DMS153 (cell line): ENCODE results near the gene FBLN1.
A peak's percentile ranks its signal among the peaks of the same experiment; 100 is the strongest.
"Not testable (repeated sequence)": the region's sequence is repeated elsewhere in the genome, so short reads cannot be mapped to it uniquely, and the experiment has no call there.

Experiments
- DNase-seq: peaks from one replicate; lab custom pipeline; 2025; lab: John Stamatoyannopoulos, UW

Gene FBLN1

GRCh38 chr22:45548991-45549761, 46.5 kb downstream of the FBLN1 start:
- DNase-seq = no peak

- no peak for DNase-seq
Measured at GRCh38 chr22:45549762-45550378, 47.2 kb downstream of the FBLN1 start.

GRCh38 chr22:45550416-45550815, 47.7 kb downstream of the FBLN1 start:
- DNase-seq = no peak

DNA sequence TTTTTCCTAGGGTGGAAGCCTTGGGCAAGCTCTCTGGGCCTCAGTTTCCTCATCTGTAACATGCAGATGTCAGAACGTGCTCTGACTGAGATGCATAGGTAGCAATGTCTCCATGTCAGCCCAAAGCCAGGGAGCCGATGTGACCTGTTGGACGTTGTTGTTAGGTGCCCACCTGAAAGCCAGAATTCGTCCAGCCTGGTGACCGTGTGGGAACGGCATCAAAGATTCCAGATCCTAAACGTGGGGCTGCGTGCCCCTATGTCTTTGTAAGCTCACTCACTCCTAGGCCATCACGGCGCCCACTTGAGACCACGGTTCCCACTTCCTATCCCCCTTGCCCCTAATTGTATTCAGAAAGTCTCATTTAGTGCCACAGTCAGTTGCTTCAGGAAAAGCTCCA, 48.2 kb downstream of the FBLN1 start:
- no peak for DNase-seq

DNA sequence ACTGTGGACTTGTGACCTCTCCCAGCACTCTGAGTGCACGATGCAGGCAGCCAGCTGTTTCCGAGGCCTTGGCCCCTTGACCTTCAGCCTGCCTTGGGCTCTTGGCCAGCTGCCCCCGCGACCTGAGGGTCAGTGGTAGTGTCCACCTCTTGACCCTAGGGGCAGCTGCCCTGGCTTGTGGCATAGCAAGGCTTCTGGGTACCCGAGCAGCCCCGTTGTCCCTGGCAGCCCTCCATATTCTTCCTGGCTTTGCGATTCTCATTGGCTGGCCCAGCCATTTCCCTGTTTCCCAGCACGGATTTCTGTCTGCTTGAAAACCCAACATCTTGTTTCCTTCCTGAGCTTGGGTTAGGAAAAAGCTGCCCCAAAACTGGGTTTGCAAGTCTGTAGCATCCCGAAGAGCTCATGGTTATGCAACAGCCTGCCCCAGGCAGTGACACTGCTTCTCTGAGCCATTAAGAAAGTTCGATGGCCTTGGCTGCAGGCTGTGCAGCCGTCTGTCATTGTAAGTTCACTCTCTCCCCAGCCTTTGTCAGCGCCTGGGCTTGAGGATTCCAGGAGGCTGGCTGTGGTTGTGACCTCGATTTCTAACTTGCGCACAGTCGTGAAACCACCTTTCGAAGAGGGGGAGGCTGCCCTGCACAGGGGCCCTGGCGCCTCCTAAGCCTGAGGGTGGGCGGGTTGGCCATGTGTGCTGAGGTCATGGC, 48.8 kb downstream of the FBLN1 start:
- no peak for DNase-seq

DNA sequence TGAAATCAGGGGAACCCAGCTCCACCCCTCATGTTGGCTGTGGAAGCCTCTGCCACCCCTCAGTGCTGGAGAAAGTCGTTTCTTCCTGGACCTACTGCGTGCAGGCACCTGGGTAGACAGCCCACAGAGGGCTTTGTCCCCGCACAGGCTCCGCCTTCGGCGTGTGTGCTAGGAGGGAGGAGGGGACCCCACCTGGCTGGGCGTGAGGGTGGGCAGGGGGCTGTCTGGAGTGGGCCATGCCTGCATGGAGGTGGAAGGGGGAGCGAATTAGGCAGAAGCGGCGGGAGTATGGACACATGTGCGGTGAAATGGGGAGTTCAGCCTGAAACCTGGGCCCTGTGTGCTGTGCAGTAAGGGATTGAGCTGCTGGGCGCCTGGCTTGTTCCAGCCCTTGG, 49.3 kb downstream of the FBLN1 start:
- DNase-seq = no peak

GRCh38 chr22:45552580-45553350, 50.1 kb downstream of the FBLN1 start:
- DNase-seq = no peak

- DNase-seq = peak; percentile 82
Measured at GRCh38 chr22:45553351-45554039, 50.8 kb downstream of the FBLN1 start.

DNA sequence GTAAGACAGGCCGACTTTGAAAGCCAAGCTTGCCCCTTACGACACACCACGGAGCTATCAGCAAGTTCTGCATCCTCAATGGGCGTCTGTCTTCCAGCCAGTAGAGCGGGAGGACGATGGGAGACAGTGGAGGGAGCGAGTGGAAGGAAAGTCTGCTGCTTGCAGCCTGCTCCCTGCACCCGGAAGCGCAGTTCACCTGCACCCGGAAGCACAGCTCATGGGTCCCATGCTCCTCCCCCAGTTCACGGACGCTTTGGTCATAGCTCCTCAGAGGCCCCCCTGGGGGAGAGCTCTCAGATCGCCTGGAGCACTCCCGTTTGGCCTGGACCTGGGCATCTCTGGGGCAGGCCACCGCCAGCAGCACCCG, 51.3 kb downstream of the FBLN1 start:
- peak; percentile 82 for DNase-seq

GRCh38 chr22:45554861-45555260, 52.2 kb downstream of the FBLN1 start:
- no peak for DNase-seq

DNA sequence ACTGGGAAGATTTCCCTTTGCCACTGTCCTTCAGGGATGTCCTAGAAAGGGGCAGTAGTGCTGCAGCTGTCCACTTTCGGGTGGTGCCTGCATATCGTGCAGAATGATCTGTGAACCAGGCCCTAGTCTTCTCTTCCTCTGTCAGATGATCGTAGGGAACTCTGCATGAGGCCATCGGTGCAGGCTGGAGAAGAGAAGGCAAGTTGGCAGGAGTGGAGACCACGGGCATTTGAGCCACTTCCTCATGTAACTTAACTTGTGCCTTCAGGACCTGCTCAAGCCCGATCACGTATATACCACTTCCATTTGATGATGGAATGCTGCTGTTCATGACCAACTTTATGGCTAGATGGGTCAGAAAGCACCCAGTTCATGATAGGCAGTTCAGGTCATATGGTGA, 55.2 kb downstream of the FBLN1 start:
- DNase-seq = not testable (repeated sequence)

DNA sequence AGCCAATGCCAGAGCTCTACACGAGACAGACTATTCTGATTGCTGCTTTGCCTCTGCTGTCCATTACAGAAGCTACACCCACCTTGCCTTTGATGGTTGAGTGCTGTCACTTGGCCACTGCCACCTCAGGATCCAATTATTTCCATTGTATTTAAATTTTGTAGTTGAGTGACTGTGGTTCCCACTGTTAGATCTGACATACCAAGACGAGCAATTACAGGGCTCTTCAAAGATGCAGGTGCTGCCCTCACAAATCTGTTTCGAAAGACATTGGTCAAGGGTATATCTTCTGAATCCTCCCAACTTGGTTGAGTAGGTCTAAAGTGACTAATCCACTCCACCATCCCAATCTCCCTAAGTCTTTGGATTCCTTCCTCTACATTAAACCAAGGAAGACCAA, 57.4 kb downstream of the FBLN1 start:
- not testable (repeated sequence) for DNase-seq

GRCh38 chr22:45560761-45561160, 58.1 kb downstream of the FBLN1 start:
- DNase-seq = not testable (repeated sequence)

GRCh38 chr22:45562102-45562501, 59.4 kb downstream of the FBLN1 start:
- DNase-seq = no peak

- DNase-seq = no peak
Measured at GRCh38 chr22:45562537-45563361, 60.1 kb downstream of the FBLN1 start.

GRCh38 chr22:45563362-45564040, 60.8 kb downstream of the FBLN1 start:
- DNase-seq = no peak

GRCh38 chr22:45564349-45565030, 61.8 kb downstream of the FBLN1 start:
- DNase-seq = no peak

- DNase-seq = no peak
Measured at GRCh38 chr22:45565171-45565570, 62.5 kb downstream of the FBLN1 start.

GRCh38 chr22:45565973-45566372, 63.3 kb downstream of the FBLN1 start:
- no peak for DNase-seq

- DNase-seq = no peak
Measured at GRCh38 chr22:45568213-45568612, 65.5 kb downstream of the FBLN1 start.
